Stomach (tissue), 9 donors: ENCODE data around the gene KCNH8. TPM values are rescaled to one million over a fixed set of nuclear protein-coding genes. Genes with fewer than 3 reads are reported as not detected.

ENCODE experiments used
- DNase-seq, 2 donors: peaks; one replicate each; pipeline versions ENCODE4 v3.0.0 to v3.0.0-alpha.2; 2013 to 2019
- H3K27ac ChIP-seq, 5 donors: fragments of 200-600 bp in 4 of 5; sonication (generic) in 4 of 5; one replicate each; pipeline ENCODE4 v1.5.1; 2013 to 2019; ENCODE audit warnings: mild to moderate bottlenecking in 1 of 5, moderate library complexity in 1 of 5
- H3K27me3 ChIP-seq, 3 donors: fragments of 200-600 bp; sonication (generic); one replicate each; pipeline ENCODE4 v1.5.1; 2017 to 2019; ENCODE audit warnings: mixed run types in 1 of 3
- H3K36me3 ChIP-seq, 4 donors: fragments of 200-600 bp; sonication (generic); 1 replicate in 3 of 4; 2 replicates in 1 of 4; pipeline ENCODE4 v1.5.1; 2016 to 2019
- H3K4me1 ChIP-seq, 4 donors: fragments of 200-600 bp; sonication (generic); one replicate each; pipeline ENCODE4 v1.5.1; 2016 to 2019
- H3K4me3 ChIP-seq, 4 donors: fragments of 200-600 bp; sonication (generic) in 3 of 4; one replicate each; pipeline ENCODE4 v1.5.1; 2016 to 2019; ENCODE audit warnings: mild to moderate bottlenecking in 1 of 4
- H3K9me3 ChIP-seq, 4 donors: fragments of 200-600 bp; sonication (generic); one replicate each; pipeline ENCODE4 v1.5.1; 2016 to 2019
- EP300 ChIP-seq: sonication (generic); formaldehyde crosslinking; IDR thresholded peaks from one replicate; pipeline ENCODE4 v1.6.1; 2017; ENCODE audit warnings: antibody characterized with exemption
- POLR2A ChIP-seq, 4 donors: fragments of 450-650 bp; IDR thresholded peaks; one replicate each; pipeline ENCODE4 v1.6.1; 2016; ENCODE audit warnings: antibody characterized with exemption in 4 of 4, control low read depth in 2 of 4, mild to moderate bottlenecking in 1 of 4, moderate library complexity in 1 of 4
- POLR2AphosphoS5 ChIP-seq, 3 donors: sonication (generic); formaldehyde crosslinking; IDR thresholded peaks; one replicate each; pipeline ENCODE4 v1.6.1; 2016; ENCODE audit warnings: antibody characterized with exemption in 3 of 3
- WGBS, 5 donors: extraction: QIAGEN DNeasy Blood & Tissue Kit in 3 of 5; methylation state at CpG; one replicate each; pipeline versions ENCODE4 v1.1.5 to v1.1.7; 2013 to 2018; 5-methylcytosine and 5-hydroxymethylcytosine counted together
- intact Hi-C: fragments of 100-400 bp; cut with DNase I; formaldehyde crosslinking; loops from one replicate; pipeline ENCODE4 v1.15.1; 2023; ENCODE audit warnings: low total_unique reads
- polyA plus RNA-seq, 3 donors: library from polyadenylated mRNA; stranded (reverse); fragments of 200-250 nt; gene quantifications; one replicate each; pipeline ENCODE4 v1.2.3, GENCODE V29; 2013
- total RNA-seq, 5 donors: library from RNA; depleted of rRNA; stranded (reverse); fragments of >200 nt; gene quantifications; one replicate each; pipeline versions ENCODE4 v1.1.0 to v1.2.3, GENCODE V29; 2014 to 2016
- TF ChIP-seq, protein P1 (sequence below), 7 experiments: fragments of 450-650 bp in 4 of 7; fragments of 200-600 bp in 3 of 7; sonication (generic) in 3 of 7; IDR thresholded peaks; one replicate each; pipeline ENCODE4 v1.5.1; 2016 to 2019; ENCODE audit warnings: antibody characterized with exemption in 7 of 7, control low read depth in 2 of 7, mild to moderate bottlenecking in 1 of 7
- donor health status: healthy with polysubstance abuse.
- donor health status: Bipolar disorder and iron deficiency.
- donor health status: healthy.

KCNH8 gene
- total and polyA plus RNA-seq, 8 donors: 0.29 to 5.3 (median 0.89) TPM; not detected in 1

DNA sequence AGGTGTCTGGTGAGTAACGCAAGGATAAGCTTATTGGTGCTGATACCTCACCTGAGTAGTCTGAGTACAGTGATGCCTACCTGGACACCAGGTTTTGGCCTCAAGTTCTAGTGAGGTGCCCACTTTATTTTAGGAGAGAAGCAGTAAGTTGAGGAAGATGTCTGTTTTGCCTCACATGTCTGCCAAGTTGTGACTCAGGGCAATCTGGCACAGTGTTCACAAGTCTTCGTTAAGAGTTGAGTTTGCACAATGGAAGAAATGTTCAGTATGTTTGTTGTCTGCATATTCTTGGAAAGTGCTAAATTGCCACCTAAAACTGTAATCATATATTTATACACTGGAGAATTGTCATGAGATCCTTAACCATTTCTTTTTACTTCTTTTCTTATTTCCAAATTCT is 122.2 kb downstream of the KCNH8 start:
- Histone ChIP-seq H3K4me3 (no peak overlapping the region), H3K27ac (no peak overlapping the region), H3K36me3 (no peaks in the 10 kb centered on the region), H3K9me3 (no peaks in the 10 kb centered on the region), H3K4me1 (no peaks in the 10 kb centered on the region), H3K27me3 (no peaks in the 10 kb centered on the region)
- 74 to 86% (median 76%) methylated on average over 2 of the region's 2 CpGs for whole genome bisulfite sequencing, 5 donors
- DNase-seq: no peak
- intact Hi-C loops: no loop called here
- TF ChIP-seq POLR2AphosphoS5 (IDR thresholded peaks at IDR 0.05) (no peak), EP300 (no peak), POLR2A (IDR thresholded peaks at IDR 0.05) (no peak)
- TF ChIP-seq, protein P1, sequence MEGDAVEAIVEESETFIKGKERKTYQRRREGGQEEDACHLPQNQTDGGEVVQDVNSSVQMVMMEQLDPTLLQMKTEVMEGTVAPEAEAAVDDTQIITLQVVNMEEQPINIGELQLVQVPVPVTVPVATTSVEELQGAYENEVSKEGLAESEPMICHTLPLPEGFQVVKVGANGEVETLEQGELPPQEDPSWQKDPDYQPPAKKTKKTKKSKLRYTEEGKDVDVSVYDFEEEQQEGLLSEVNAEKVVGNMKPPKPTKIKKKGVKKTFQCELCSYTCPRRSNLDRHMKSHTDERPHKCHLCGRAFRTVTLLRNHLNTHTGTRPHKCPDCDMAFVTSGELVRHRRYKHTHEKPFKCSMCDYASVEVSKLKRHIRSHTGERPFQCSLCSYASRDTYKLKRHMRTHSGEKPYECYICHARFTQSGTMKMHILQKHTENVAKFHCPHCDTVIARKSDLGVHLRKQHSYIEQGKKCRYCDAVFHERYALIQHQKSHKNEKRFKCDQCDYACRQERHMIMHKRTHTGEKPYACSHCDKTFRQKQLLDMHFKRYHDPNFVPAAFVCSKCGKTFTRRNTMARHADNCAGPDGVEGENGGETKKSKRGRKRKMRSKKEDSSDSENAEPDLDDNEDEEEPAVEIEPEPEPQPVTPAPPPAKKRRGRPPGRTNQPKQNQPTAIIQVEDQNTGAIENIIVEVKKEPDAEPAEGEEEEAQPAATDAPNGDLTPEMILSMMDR (IDR thresholded peaks at IDR 0.05): no peak

DNA sequence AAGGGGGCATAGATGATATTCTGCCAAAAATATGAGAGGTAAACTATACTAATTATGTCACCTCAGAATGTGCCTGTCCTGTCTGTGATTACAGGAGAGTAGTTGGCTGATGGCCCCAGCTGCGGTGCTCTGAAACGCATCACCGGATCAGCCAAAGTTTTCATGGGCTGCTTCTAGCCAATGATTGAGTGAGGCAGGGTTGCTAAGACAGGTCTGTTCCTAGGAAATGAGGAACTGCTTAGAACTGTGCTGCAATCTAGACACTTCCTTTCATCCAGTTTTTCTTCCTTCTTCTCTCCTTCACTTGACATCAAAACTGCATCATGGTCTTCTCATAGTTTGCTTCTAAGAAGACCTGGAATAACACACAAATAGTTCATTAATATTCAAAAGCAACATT is 124.0 kb downstream of the KCNH8 start:
- 82 to 94% (median 90%) methylated on average over 3 of the region's 3 CpGs for WGBS, 5 donors
- TF ChIP-seq POLR2AphosphoS5 (IDR thresholded peaks at IDR 0.05) (no peak), EP300 (no peak), POLR2A (IDR thresholded peaks at IDR 0.05) (no peak)
- TF ChIP-seq, protein P1 (IDR thresholded peaks at IDR 0.05): no peak
- intact Hi-C loops: no loop called here

DNA sequence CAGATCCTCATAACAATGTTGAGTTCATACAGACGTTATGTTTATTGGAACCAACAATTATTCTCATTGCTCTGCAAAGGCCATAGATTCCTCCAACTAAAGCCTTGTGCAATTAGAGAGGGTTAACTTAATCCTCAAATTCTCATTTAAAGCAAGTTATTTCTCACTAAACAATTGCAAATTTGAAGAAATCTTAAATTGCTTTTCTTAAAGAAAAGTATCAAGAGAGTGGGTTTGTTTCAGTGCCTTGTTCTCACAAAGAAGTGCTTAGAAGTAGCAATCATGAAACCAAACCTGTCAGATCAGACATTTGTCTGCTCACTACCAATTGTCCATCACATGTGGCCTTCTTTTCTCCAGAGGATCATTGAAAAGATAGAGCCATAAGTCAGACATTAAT is 124.8 kb downstream of the KCNH8 start:
- Histone ChIP-seq H3K36me3 (no peaks in the 10 kb centered on the region), H3K9me3 (no peaks in the 10 kb centered on the region), H3K27me3 (no peaks in the 10 kb centered on the region), H3K4me1 (no peaks in the 10 kb centered on the region), H3K4me3 (no peak overlapping the region), H3K27ac (no peak overlapping the region)
- TF ChIP-seq POLR2AphosphoS5 (IDR thresholded peaks at IDR 0.05): no peak
- TF ChIP-seq EP300: no peak
- TF ChIP-seq, protein P1 (IDR thresholded peaks at IDR 0.05): no peak
- no peak for TF ChIP-seq POLR2A (IDR thresholded peaks at IDR 0.05)
- DNase-seq: no peak
- intact Hi-C loops: no loop called here
- 51 to 71% (median 59%) methylated on average over 1 of the region's 1 CpG for WGBS, 5 donors

More for the DNA sequence above, 124.0 kb downstream of the KCNH8 start:
- no peak for DNase-seq
- H3K4me3 ChIP-seq: no peak overlapping the region
- no peaks in the 10 kb centered on the region for H3K4me1 ChIP-seq
- no peaks in the 10 kb centered on the region for H3K9me3 ChIP-seq
- H3K27me3 ChIP-seq: no peaks in the 10 kb centered on the region
- no peaks in the 10 kb centered on the region for H3K36me3 ChIP-seq
- H3K27ac ChIP-seq: no peak overlapping the region

DNA sequence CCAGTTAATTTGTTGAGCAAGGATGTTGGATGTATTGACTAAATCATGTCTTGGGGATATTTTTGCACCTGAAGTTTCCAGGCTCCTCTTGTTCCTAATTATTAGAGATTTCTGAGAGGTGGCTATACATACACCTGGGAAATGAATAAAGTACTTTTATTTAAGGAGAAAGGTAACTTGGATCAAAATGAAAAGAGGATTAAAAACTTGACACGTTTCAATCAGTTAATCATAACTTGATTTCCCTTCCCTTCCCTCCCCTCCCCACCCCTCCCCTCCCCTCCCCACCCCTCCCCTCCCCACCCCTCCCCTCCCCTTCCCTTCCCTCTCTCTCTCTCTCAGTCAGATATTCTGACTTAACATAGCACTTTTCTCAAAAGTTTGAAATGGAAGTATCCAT is 126.3 kb downstream of the KCNH8 start:
- H3K36me3 ChIP-seq: no peaks in the 10 kb centered on the region
- no peak overlapping the region for H3K27ac ChIP-seq
- no peaks in the 10 kb centered on the region for H3K27me3 ChIP-seq
- intact Hi-C loops: no loop called here
- H3K4me1 ChIP-seq: no peaks in the 10 kb centered on the region
- H3K4me3 ChIP-seq: no peak overlapping the region
- H3K9me3 ChIP-seq: no peaks in the 10 kb centered on the region
- WGBS, 5 donors: 50 to 67% (median 57%) methylated on average over 1 of the region's 1 CpG
- TF ChIP-seq EP300 (no peak), POLR2AphosphoS5 (IDR thresholded peaks at IDR 0.05) (no peak), POLR2A (IDR thresholded peaks at IDR 0.05) (no peak)
- TF ChIP-seq, protein P1 (IDR thresholded peaks at IDR 0.05): no peak
- no peak for DNase-seq
